Hepatocyte (in vitro differentiated cells): ENCODE results near the gene RPS18.

Experiments used
- CTCF ChIP-seq: fragments of 200-600 bp; sonication (generic); IDR thresholded peaks from 2 replicates; pipeline ENCODE4 v1.5.1; 2016; ENCODE audit warnings: antibody characterized with exemption, mild to moderate bottlenecking; ENCODE audit not compliant: poor library complexity
- EZH2 ChIP-seq: fragments of 200-600 bp; sonication (generic); IDR thresholded peaks from 2 replicates; pipeline ENCODE4 v1.6.1; 2016; ENCODE audit warnings: antibody characterized with exemption, mild to moderate bottlenecking, borderline replicate concordance
- EZH2phosphoT487 ChIP-seq: fragments of 200-600 bp; sonication (generic); IDR thresholded peaks from one replicate; pipeline ENCODE4 v1.6.1; 2018; ENCODE audit warnings: antibody characterized with exemption, mild to moderate bottlenecking, low read depth, moderate library complexity; ENCODE audit not compliant: unreplicated experiment, severe bottlenecking

DNA sequence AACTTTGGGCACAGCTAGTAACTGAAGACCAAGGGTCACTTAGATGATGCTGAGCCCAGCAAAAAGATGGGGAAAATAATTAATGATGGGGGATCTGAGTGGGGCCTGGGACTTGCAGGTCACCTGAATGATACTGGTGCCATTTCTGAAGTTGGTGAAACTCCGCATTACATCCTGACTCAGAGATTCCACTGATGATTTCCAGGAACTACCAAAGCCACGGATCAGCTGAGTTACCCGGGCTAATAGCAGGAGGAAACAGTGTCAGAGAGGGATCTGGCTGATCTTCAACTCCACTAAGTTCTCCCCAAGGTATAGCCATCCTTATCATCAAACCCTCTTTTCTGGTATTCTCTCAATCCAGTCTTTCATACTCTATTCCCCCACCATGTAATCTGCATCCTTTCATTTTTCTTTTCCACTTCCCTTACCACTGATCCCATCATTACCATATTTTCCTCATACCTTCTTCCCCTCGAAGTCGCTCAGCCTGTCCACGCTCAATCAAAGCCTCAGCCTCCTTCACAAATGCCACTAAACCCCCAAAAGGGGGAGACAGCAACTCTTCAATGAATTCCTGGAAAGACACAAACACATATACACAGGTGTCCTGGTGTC is 20.4 kb upstream of the RPS18 start:
- no peak for TF ChIP-seq EZH2phosphoT487
- no peak for TF ChIP-seq EZH2
- no peak for TF ChIP-seq CTCF
